ENCODE measurements around the gene CALD1.

CALD1 gene

DNA sequence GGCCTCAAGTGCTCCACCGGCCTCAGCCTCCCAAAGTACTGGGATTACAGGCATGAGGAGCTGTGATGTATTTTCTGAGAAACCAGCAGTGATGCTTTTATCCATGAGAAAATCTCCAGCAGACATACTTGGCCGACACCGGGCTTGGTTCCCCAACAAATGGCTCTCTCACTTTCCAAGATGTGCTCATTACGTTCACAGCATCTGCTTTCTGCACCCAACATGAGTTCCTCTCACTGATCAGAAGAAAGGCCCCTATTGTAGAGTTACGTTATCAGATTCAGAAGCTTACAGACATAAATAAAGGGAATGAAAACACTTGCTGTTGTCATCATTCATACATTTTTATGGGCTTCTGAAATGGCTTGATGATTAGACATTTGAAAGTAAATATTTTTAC lies 95.0 kb downstream of the CALD1 start:
- DNase-seq, result no peak

- no peak for DNase-seq
Measured at GRCh38 chr7:134875867-134876266, 96.4 kb downstream of the CALD1 start.

GRCh38 chr7:134878746-134879357 lies 99.4 kb downstream of the CALD1 start:
- no peak for DNase-seq

DNA sequence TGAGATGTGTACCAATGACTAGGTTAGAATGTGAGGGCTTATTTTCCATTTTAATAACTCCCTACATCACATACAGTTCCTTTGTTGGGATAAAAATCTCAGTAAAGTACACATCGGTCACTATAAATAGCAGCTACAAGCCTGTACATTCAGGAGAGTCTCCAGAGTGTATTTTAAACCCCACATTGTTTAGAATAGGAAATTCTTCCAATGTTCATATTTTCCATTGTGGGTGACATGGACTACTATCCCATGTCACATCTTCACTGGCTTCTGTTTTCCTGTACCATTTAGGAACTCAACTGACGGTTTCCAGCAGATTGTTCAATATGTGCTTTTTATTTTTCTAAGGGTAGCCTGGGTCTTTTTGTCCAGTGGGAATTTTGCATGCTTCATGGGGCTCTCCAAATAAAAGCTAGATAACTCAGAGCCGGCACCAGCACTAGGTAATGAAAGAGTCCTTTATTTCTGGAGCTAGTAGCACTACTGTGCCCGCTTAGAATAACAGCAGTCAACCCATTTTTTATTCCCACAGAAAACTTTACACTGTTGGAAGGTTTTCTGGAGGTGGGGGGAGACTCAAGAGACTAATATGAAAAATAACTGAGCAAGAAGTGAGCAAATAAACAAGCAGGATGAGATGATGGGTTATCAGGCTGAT lies 100.5 kb downstream of the CALD1 start:
- no peak for DNase-seq

DNA sequence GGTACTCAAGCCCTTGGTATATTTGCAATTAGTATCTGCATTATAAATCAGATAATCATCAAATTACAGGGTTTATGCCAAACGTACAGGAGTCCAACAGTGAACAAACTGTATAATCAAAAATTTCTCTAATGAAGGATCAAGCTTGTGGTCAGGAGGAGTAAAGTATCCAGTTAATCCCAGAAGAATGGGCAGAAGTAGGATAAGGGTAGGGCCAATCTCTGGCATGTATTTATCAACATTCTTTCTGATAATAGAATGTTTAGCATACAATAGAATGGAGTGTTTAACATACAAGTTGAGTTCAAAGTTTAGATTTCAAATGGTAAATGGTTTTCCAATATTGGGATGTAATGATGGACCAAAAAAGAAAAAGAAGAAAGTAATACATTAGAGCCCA lies 103.0 kb downstream of the CALD1 start:
- no peak for DNase-seq

DNA sequence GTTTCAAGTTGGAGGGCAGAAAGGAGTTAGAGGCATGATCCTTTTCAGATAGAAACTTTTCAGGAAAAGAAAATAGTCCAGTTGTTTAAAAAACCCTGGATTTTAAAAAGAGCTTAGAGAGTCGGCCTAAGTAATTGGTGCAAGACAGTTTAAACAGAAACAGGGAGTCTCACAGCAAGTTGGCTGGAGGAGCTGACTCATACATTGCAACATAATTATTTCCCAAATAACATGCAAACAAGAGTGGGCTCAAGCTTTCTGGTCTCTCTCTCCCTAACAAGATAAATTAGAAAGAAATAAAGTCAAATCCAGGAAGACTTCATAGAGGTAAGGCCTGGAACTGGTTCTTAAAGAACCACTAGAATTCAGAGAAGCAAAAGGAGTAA lies 106.5 kb downstream of the CALD1 start:
- no peak for DNase-seq

- DNase-seq, result no peak
Measured at GRCh38 chr7:134886353-134887057, 107.1 kb downstream of the CALD1 start.

DNA sequence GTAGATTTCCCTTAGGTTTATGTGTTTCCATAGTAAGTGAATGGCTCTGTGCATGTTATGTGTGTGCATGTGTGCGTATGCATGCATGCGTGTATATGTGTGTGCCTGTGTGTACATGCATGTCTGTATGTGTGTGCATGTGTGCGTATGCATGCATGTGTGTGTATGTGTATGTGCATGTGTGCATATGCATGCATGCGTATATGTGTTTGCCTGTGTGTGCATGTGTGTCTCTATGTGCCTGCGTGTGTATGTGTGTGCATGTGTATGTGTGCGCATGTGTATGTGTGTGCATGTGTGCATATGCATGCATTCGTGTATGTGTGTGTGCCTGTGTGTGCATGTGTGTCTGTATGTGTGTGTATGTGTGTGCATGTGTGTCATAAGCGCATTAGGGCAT lies 108.1 kb downstream of the CALD1 start:
- no peak for DNase-seq

DNA sequence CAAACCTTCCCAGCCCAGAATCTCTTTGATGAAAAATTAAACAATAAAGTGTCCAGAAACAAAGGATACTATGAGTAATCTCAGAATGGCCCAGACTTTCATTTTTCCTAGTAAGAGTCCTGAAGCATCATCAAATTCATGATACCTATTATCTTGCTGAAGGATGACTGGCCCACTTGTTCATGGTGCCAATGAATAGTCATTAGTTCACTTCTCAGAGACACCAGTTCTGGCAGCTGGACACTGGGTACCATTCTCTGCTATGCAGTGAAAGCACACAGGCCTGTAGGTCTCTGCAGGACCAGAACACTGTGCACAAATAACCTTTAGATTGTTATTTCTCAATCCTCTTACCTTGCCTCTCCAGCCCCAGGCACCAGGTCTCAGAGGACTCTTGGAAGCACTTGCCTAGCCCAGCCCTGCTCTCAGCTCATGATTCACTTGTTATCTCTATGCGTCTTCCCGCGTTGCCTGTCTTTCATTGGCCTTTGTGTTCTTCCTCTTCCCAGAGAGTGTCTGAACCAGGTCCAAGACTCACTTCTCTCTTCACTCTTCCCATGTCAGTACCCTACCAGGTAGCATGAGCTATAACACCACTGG lies 108.8 kb downstream of the CALD1 start:
- DNase-seq, result no peak

DNA sequence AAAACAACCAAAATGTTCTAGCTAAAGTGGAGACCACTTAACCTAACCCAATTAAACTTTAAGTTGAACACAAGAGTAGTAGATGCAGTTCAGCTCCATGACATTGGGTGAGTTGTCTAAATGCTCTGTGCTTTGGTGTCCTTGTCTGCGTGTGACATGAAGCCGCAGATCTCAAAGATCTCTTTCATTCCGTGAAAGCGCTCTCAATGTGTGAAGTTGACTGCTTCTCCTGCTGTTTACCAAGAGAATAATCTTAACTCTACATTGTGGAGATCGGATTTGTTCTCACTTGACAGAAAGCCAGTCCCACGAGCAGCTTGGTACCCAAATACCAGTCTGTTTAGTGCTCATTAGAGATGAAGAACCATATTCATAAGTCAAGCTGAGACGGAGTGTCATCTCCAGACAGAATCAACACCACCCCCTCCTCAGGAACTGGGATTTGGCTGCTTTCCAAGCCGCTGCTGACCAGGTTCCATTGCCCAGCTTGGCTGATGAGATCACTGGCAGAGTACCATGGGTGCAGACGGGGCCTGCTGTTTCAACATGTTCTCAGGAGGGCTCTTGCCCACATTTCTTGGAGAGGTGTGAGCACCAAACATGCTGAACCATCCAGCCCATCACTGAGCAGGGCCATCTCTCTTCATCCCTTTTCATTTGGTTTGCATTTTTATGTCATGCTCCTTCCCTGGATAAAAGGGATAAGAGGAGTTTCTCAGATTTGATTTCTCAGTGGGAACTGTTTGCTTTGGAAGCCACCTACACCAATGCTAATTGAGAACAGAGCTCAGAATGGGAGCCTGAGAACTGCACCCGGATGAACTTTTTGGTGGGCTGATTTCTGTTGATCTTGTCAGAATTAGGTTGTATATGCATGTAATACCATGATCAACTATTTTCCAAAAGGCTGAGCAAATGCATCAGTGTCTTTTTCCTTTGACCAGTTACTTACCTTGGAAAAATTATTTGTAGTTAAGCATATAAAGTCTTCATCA lies 111.1 kb downstream of the CALD1 start:
- DNase-seq, result no peak

- DNase-seq, result no peak
Measured at GRCh38 chr7:134891262-134891695, 111.8 kb downstream of the CALD1 start.

DNA sequence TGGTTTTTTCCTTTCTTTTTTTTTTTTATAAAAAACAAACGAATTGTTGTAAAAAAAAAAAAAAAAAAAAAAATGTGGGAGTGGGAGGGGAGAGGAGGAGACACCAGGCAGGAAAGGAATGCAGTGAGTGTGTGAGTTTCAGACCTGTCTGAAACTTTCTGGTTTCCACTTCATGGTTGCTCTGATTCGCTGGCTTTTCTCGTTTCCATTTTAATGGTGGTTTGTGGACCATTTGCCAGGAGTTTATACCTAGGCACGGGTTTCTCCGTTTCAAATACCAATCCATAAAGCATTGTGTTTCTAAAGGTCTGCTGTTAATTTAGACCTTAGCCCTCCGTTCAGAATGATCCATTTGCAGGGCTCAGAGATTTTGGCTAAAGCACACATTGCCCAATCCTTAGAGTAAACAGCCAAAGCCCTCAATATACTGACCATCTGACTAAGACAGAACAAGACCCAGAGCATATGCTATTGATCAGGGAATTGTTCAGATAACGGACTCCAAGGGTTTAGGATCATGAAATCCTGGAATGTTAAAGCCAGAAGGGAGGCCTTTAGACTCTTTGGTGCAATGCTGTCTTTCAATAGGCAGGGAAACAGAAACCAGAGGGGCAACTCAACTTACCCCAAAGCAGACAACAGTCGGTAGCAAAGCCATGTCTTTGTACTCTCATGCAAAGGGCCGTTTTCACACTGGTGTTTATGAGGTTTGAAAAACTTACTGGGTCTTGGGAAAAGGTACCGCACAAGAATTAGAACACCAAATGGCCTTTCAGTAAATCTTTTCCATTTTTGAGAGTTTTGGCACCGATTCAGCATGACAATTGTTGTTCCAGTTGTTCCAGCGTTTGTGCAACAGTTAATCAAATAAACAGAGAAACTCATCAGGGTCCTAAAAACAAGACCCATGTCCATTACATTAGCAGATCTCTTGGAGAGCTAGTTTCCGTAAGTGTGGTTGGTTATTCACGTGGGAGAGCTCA lies 112.6 kb downstream of the CALD1 start:
- DNase-seq, result no peak

DNA sequence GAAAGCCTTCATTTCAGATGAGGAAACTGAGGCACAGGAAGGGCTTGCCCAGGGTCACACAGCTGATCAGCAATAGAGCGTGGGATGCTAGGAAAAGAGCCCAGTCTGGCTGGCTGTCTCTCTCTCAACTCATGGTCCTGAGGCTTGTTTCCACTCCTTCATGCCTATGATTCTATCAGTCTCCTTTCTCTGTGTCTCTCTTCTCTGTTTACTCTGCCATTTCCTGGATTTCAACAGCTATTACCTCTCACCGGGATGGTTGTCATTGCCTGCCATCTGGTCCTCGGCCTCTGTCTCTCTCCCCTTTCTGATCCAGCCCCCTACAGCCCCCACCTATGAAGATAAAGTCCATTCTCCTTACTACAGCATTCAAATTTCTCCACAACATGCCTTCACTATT lies 113.5 kb downstream of the CALD1 start:
- DNase-seq, result no peak

DNA sequence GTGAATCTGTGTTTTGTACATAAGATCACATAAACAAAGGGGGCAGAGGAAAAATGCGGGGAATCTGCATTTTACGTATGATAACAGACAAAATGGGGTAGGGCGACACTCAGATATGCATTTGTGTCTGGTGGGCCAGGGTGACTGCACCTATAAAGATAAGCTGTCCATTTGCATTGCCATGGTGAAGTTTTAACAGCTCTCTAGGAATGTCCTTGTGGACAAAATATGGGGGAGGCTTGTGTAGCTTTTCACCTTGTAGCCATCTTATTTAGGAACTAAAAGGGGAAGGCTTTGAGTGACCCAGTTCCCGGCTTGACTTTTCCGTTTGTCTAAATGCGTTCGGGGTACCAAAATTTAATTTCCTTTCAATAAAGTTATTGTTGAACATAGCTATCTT lies 114.5 kb downstream of the CALD1 start:
- no peak for DNase-seq

DNA sequence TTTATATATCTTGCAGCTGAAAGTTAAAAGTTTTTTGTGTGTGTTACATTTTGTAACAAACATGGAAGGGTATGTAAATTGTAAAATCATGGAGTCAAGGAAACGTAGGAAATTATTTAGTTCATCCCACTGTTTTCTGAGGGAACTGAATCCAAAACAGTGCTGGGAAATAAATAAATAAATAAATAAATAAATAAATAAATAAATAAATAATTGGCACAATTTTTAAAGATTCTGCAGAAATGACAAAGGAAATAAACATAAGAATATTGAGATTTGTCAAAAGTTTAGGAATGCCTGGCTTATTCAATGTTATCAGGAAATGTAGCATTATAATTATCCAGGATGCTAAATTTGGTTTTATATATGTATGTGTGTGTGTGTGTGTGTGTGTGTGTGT lies 115.5 kb downstream of the CALD1 start:
- DNase-seq, result no peak

- DNase-seq, result no peak
Measured at GRCh38 chr7:134896073-134896472, 116.6 kb downstream of the CALD1 start.

GRCh38 chr7:134897936-134898335 lies 118.5 kb downstream of the CALD1 start:
- DNase-seq, result no peak

GRCh38 chr7:134899729-134900128 lies 120.3 kb downstream of the CALD1 start:
- DNase-seq, result no peak

GRCh38 chr7:134900166-134900982 lies 120.9 kb downstream of the CALD1 start:
- no peak for DNase-seq

- no peak for DNase-seq
Measured at GRCh38 chr7:134901389-134902020, 122.1 kb downstream of the CALD1 start.
